ENCODE data around the gene CRYGA.
"Not testable (repeated sequence)": the region's sequence is repeated elsewhere in the genome, so short reads cannot be mapped to it uniquely, and the experiment has no call there.

Gene CRYGA

GRCh38 chr2:208122248-208122647 is 41.1 kb downstream of the CRYGA start:
- no peak for DNase-seq

- no peak for DNase-seq
Observed at GRCh38 chr2:208118918-208119317, 44.5 kb downstream of the CRYGA start.

- not testable (repeated sequence) for DNase-seq
Observed at GRCh38 chr2:208117390-208117789, 46.0 kb downstream of the CRYGA start.

- no peak for DNase-seq
Observed at GRCh38 chr2:208112969-208113368, 50.4 kb downstream of the CRYGA start.

GRCh38 chr2:208112273-208112745 is 51.1 kb downstream of the CRYGA start:
- DNase-seq: not testable (repeated sequence)
